ENCODE results near the gene PUM2.

PUM2 gene

GRCh38 chr2:20227894-20228505 lies 122.6 kb downstream of the PUM2 start:
- DNase-seq = no peak

- DNase-seq = no peak
These were observed 124.5 kb downstream of the PUM2 start for GRCh38 chr2:20226152-20226545.

- no peak for DNase-seq
These were observed 125.1 kb downstream of the PUM2 start for GRCh38 chr2:20225294-20226151.

DNA sequence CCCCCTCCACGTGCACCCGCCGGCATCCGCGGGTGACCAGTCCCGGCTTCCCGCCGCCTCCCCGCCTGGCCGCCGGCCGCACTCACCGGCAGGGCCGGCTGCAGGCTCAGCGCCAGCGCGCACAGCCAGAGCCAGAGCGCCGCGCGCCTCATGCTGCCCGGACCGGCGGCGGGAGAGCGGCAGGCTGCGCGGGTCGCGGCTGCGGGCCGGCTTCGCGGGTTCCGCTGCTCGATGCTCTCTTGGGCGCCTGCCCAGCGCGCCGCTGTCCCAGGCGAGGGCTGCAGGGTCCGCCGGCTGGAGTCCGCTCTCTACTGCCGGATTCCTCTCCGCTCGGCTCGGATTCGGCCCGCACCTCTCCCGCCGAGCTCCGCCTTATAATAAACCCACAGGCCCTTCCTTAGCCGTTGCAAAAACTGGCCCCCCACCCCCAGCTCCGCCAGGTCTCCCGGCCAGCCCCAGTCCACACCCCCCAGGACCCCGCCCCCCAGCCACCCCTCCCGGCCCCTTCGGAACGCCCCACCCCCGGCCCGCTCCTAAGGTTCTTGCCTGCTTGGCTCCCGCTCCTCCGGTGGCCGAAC lies 125.8 kb downstream of the PUM2 start, which contains the start of gene SDC1:
TSS of gene SDC1 (minus strand) at position 415 of the 578 bp plus-strand sequence. CDS start at position 152, 263 bp downstream.
- DNase-seq = no peak

DNA sequence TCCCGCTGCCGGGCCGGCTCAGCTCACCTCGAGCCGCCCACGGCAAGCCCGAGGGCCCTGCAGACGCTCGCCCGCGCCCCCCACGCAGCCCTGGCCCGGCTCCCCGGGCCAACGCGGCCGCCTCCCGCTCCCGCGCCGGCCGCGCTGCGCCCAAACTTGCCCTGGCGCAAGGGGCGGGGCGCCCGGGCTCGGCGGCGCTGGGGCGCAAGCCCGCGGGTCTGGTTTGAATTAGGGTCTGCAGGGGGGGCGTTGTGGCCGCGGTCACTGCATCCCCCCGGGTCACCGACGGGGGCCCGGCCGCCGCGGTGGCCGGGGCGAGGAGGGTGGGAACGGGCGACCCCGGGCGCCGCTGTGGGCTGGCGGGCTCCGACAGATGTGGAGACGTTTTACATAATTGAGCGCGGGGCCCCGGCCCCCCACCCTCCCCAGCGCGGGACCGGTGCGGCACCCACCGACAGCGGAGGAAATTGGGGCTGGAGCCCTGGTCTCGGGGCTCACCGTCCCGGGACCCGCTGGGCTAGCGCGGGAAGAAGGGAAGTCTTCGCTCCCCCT lies 126.4 kb downstream of the PUM2 start:
- no peak for DNase-seq

DNA sequence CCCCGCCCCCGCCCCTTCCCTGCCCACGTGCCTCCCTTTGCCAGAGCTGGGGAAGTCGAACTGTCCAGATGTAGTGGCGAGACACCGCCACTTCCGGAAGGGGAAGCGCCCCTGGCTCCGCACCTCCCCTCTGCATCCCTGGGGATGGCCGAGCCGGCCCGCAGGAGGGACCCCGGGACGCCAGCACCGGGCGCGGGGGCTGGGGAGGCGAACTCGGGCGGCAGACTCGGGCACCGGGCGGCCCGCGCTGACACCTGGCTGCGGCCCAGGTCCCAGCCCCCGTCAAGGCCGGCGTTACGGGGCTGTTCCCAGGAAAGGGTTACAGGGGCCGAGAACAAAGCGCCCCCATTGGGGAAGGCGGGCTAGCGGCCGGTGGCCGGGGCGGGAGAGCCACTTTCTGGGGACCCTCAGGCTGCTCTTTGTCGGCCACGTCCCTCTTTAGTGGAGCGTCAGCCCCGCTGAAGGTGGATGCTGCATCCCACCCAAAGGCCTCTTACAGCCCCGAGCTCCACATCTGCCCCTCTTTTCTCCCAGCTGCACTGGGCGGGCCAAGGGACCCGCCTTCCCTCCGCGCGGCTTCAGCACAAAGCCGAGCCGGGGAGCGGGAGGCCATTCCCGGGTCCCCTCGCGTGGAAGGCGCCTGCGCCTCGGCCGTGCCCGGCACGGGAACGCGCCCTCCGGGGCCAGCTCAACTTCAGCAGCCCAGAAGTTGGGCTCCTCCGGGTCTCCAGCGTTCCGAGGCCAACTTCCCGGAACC lies 127.1 kb downstream of the PUM2 start:
- DNase-seq = no peak

DNA sequence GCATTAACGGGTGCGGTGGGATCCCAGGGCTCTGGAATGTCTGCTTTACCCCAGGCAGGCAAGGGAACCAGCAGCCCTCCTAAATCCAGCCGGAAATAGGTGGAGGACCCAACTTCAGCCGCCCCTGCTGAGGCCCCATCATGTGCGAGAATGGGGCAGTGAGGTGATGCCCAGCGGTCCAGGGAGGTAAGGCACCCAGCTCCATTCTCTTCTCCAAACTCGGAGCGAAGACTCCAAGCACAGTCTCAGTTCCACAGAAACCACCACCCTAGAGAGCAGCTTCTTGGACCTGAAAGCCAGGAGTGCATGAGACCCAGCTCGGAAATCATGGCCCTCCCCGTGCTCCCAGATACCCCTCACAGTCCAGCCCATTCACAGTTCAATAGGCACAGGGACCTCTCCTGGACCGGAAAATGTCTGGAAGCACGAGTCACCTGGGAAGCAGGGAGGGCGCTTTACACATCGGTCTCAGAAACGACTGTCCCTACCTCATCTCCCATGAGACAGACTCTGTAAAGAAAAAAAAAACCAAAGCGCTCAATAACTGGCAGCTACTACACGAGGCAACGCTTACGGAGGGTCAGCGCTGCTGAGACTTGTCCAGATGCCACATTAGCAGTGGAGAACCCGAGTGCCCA lies 127.8 kb downstream of the PUM2 start:
- no peak for DNase-seq

DNA sequence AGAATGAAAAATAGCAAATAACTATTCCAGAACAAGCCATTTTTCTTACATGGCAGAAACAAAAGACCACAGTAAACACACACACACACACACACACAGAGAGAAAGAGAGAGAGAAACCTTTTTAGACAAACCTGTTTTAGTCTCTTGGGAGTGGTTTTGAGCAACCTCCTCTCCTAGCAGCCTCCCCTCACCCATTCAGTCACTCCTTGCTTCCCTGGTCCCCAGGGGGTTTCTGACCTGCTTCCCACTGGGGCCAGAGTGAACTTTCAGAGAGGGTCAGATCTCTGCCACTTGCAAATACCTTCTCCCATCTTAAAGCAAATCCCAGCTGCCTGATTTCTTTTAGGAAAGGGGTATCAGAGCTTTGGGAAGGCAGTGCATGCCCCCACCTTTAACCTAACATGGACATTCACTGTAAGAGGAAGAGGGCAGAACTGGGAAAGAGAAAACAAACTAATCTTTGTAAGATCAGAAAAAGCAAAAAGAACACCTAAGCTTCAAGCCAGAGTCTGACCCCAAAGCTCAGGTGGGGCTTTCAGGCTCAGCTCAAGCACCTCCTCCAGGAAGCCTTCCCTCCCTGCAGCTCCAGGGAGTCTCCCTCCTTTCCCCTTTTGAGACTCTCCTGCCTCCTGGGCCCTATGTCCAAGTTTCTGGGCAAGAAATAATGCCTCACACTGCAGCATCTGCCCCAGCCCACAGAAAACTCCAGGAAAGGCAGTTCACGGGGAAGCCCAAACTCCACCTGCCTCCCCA lies 128.5 kb downstream of the PUM2 start:
- DNase-seq = no peak

DNA sequence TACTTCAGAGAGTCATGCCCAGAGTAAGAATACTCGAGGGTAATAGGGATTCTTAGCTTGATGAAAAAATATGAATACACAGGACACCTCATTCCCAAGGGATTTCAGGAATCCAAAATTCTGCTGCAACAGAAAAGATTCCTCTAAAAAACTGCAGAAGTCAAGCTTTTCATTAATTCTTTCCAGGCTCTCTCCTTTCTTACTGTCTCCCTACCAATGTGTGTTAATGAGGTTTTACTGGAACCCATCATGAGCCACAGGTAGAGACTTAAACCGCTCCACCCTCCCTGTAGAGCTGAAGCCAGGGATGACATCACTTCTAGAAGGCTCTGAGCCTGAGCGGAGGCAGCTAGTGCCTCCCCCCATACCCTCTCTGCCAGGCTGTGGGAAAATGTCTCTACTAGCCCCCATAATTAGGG lies 129.1 kb downstream of the PUM2 start:
- no peak for DNase-seq

DNA sequence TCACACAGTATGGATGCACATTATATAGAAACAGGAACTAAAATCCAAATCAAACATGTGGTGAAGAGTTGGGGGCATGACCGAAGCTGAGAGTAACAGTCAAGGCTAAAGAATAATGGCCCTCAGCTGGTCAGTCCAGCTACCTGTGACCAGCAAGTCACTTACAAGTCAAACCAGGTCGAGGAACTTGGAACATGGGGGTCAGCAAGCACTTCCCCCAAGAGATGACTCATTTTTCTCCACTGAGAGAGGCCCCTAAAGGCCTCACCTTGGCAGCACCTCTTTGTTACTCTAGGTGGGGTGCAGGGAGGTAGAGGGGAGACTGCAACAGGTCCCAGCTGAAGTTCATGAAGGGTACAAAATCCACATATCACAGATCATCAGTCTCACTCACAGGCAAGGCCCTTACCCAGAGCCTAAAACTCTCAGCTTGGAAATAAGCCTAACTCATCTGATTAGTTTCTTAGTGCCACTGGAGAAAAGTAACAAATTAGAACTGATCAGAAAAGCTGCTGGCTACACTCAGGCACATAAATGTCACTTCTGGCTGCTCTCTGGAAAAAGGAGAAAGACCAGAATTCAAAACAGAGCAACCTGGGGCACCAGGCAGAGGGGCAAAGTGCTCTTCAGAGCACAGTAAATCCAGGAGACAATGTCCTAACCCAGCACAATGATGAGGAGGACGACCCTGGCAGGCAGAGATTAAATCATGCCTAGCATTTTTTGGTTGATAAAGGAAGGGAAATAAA lies 129.7 kb downstream of the PUM2 start:
- DNase-seq = no peak

DNA sequence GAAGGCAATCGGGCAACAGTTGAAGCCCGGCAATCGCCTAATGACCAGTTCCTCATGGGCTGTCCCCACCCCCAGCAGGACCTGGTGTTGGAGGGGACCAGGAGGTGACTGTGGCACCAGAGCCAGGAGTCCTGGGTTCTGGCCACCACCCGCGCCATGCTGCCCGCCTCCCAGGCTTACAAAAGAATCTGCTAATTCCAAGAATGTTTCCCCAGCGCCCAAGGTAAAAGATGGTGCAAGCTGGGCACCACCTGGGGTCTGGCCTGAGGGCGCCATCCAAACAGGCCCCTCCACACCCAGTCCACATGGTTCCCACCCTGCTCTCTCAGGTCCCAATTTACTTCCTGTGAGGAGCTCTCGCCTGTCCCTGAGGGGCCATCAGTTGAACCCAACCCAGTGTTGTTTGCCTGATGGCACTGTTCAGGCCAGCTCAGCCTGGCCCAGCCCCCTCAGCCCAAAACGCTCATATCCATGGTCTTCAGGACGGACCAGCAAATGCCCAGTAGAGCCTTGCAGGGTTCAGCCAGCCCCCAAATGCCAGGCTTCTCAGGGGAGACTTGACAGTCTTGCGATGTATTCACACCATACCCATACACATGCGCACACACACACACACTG lies 130.8 kb downstream of the PUM2 start:
- no peak for DNase-seq

- DNase-seq = no peak
These were observed 132.0 kb downstream of the PUM2 start for GRCh38 chr2:20218331-20219320.

GRCh38 chr2:20217041-20217970 lies 133.3 kb downstream of the PUM2 start:
- DNase-seq = no peak

DNA sequence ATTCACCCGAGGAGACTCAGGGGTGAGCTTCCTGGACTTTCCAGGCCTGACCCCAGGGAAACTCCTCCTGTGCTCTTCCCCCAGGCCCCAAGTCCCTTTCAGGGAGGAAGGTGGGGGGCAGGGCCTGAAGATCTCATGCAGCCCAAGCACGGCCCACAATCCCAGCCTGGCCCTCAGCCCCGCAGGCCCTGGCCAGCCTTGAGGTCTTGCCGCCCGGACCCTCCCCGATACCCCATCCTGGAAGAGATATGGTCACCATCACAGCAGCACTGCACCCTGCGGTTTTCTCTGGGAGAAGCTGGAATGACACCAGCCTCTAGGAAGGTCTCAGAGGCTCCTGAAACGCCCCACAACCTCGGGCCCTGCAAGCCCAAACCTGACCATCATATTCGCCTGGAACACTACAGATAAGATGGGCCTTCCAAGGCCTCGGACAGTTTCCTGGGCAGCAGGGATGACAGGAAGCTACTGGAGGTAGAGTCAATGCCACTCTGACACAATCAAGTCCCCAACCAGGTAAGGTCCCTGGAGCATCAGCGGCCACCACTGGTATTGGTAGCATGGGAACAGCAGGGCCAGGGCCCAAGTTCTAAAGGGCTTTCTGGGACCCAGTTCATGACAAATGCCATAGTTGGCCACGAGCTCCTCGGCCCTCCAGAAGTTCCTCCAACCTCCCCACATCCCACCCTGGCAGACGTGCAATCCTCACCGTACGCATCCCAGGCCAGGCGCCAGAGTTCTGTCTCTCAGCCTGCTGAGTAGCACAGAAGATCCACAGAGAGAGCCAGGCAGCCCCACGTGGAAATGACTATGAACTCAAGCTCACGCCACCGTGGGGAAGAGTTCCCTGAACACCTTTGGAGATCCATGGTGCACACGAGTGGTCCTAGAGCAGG lies 134.3 kb downstream of the PUM2 start:
- no peak for DNase-seq

DNA sequence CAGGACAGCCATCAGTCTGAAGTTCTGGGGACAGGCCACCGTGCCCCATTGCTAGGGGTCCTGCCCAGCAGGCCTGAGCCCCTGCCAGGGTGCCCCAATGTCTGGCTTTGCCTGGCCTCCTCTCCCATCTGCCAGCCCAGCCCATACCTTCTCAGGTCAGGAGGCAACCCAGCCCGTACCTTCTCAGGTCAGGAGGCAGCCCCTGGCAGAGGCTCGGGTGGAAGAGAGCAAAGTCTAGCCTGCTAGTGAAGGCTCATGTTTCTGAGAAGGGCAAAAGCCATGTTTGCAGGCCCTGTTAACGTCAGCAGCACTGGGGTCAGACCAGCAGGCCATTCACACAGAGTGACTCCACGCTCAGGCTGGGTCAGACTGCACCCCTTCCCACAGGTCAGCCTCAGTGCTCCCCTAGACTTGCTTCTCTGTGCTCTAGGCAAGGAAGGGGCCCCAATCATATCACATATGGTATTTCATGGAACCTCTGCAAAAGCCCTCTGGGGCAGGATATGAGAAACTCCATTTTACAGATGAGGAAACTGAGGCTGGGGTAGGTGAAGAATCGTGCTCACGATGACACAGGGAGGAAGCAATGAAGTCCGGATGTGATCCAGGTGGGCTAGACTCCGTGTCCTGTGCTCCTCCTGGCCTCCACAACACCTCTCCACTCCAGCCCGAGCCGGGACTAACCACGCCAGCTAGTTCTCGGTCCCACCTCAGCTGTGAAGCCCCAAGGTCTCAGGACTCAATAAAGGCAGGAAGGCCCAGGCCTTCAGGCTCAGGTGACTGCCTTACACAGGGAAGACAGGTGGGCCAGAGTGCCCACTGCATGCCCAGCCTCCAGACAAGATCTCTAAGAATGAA lies 135.2 kb downstream of the PUM2 start:
- no peak for DNase-seq
